Astrocyte (in vitro differentiated cells and primary cell): ENCODE data around the gene NOC2L. TPM values are rescaled to one million over a fixed set of nuclear protein-coding genes. Genes with fewer than 3 reads are reported as not detected.
A peak's percentile ranks its signal among the peaks of the same experiment; 100 is the strongest.

Source experiments
- DNase-seq: peaks from one replicate; pipeline ENCODE4 v3.0.0-alpha.2; 2010; ENCODE audit warnings: low read depth
- FAIRE-seq: peaks from 2 replicates; lab custom pipeline; 2011; peaks lifted over from hg19 to GRCh38; lab: Jason Lieb, UNC
- H2AFZ ChIP-seq: 2 replicates; pipeline ENCODE4 v1.6.0; 2012; ENCODE audit warnings: low read depth, low read length, inconsistent platforms
- H3K27ac ChIP-seq: 2 replicates; pipeline ENCODE4 v1.5.1; 2011; ENCODE audit warnings: low read depth, low read length, inconsistent platforms
- H3K27me3 ChIP-seq: 2 replicates; pipeline ENCODE4 v1.6.0; 2011; ENCODE audit warnings: low read length, inconsistent platforms; ENCODE audit not compliant: insufficient read depth
- H3K36me3 ChIP-seq: 2 replicates; pipeline ENCODE4 v1.5.1; 2011; ENCODE audit warnings: low read length, inconsistent platforms; ENCODE audit not compliant: insufficient read depth
- H3K4me1 ChIP-seq: 2 replicates; pipeline ENCODE4 v1.5.1; 2011; ENCODE audit warnings: low read length, inconsistent platforms; ENCODE audit not compliant: insufficient read depth
- H3K4me2 ChIP-seq: 2 replicates; pipeline ENCODE4 v1.6.0; 2012; ENCODE audit warnings: low read length, inconsistent platforms
- H3K4me3 ChIP-seq: 2 replicates; pipeline ENCODE4 v1.5.1; 2011; ENCODE audit warnings: low read depth, mild to moderate bottlenecking, low read length, inconsistent platforms; ENCODE audit not compliant: insufficient read depth
- H3K79me2 ChIP-seq: 2 replicates; pipeline ENCODE4 v1.6.0; 2012; ENCODE audit warnings: mild to moderate bottlenecking, low read length, inconsistent platforms; ENCODE audit not compliant: insufficient read depth
- H3K9ac ChIP-seq: 2 replicates; pipeline ENCODE4 v1.6.0; 2012; ENCODE audit warnings: mild to moderate bottlenecking, low read length, inconsistent platforms
- H3K9me3 ChIP-seq: 2 replicates; pipeline ENCODE4 v1.5.1; 2012; ENCODE audit warnings: low read depth, mild to moderate bottlenecking, low read length, inconsistent platforms; ENCODE audit not compliant: insufficient read depth
- H4K20me1 ChIP-seq: 2 replicates; pipeline ENCODE4 v1.6.0; 2012; ENCODE audit warnings: low read length, inconsistent platforms; ENCODE audit not compliant: insufficient read depth
- H3K27ac Mint-ChIP-seq: one replicate; pipeline ENCODE4 v1.8.0; 2021; ENCODE audit warnings: mild to moderate bottlenecking, mixed read lengths; ENCODE audit not compliant: unreplicated experiment
- H3K27me3 Mint-ChIP-seq: one replicate; pipeline ENCODE4 v1.8.0; 2021; ENCODE audit warnings: low read depth, mixed read lengths; ENCODE audit not compliant: unreplicated experiment
- H3K36me3 Mint-ChIP-seq: one replicate; pipeline ENCODE4 v1.8.0; 2021; ENCODE audit warnings: low read depth, mixed read lengths; ENCODE audit not compliant: unreplicated experiment
- H3K4me1 Mint-ChIP-seq: one replicate; pipeline ENCODE4 v1.8.0; 2021; ENCODE audit warnings: low read depth, mixed read lengths; ENCODE audit not compliant: unreplicated experiment
- H3K4me3 Mint-ChIP-seq: one replicate; pipeline ENCODE4 v1.8.0; 2021; ENCODE audit warnings: mild to moderate bottlenecking, moderate library complexity, mixed read lengths; ENCODE audit not compliant: unreplicated experiment
- H3K9me3 Mint-ChIP-seq: one replicate; pipeline ENCODE4 v1.8.0; 2021; ENCODE audit warnings: mild to moderate bottlenecking, mixed read lengths; ENCODE audit not compliant: unreplicated experiment
- CTCF ChIP-seq: IDR thresholded peaks from 2 replicates; pipeline ENCODE4 v1.5.1; 2011; ENCODE audit warnings: low read depth, mild to moderate bottlenecking, inconsistent platforms, low read length, moderate library complexity; ENCODE audit not compliant: insufficient read depth
- EZH2 ChIP-seq: IDR thresholded peaks from 2 replicates; pipeline ENCODE4 v1.6.1; 2012; ENCODE audit warnings: mild to moderate bottlenecking, low read length, inconsistent platforms; ENCODE audit not compliant: insufficient read depth
- total RNA-seq: library from RNA; stranded (reverse); gene quantifications from 2 replicates; pipeline ENCODE4 v1.2.1, GENCODE V29; 2021

NOC2L gene
- total RNA-seq, 1 donor from 2014 or later: 91.4 TPM

DNA sequence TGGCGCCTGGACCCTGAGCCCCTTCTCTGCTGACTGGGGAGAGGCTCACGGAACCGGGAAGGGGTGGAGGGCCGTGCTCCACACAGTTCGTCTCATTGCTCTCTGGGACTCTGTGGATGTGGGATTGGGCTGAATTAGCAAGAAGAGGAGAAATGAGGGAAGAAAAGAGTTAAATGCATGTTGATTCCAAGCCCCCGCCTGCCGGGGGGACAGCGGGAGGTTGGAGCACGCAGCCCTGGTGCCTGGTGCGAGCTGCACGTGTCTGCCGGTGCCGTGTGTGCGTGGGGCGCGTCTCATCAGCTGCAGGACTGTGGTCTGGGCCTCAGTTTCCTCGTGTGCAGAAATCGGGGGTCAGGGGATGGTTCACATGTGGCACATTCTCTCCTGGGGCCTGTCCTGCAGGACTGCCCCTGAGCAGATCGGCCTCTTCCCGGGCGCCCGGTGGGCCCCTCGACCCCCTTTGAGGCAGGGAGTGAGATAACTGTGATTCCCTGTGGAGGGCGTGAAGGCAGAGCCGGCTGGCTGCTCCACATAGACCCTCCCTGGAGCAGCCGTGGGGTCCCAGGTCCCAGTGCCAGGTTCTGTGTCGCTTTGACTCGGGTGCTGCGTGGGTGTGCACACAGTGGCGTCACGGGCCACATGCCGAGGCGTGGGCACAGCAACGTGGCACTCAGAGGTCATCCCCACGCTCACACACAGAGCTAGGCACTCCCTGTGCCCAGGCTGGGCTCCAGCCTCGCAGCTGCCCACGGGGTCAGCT lies 23.9 kb downstream of the NOC2L start:
- Histone ChIP-seq H4K20me1 (peaks cover 15% of the 10 kb centered on the region), H3K9me3 (no peaks in the 10 kb centered on the region), H3K27ac (no peak overlapping the region), H3K4me2 (peak overlapping the region; percentile 16), H3K4me3 (no peak overlapping the region), H2AFZ (no peak overlapping the region), H3K4me1 (peaks cover 15% of the 10 kb centered on the region), H3K36me3 (no peaks in the 10 kb centered on the region), H3K27me3 (peaks cover 9% of the 10 kb centered on the region), H3K79me2 (no peaks in the 10 kb centered on the region), H3K9ac (no peak overlapping the region)
- FAIRE-seq: no peak
- Mint-ChIP-seq H3K9me3 (peaks cover 2% of the 10 kb centered on the region), H3K36me3 (no peaks in the 10 kb centered on the region), H3K27ac (no peak overlapping the region), H3K27me3 (peaks cover 42% of the 10 kb centered on the region), H3K4me3 (no peak overlapping the region), H3K4me1 (peaks cover 9% of the 10 kb centered on the region)
- no peak for DNase-seq
- no peak for TF ChIP-seq CTCF
- peak; percentile 56 for TF ChIP-seq EZH2

DNA sequence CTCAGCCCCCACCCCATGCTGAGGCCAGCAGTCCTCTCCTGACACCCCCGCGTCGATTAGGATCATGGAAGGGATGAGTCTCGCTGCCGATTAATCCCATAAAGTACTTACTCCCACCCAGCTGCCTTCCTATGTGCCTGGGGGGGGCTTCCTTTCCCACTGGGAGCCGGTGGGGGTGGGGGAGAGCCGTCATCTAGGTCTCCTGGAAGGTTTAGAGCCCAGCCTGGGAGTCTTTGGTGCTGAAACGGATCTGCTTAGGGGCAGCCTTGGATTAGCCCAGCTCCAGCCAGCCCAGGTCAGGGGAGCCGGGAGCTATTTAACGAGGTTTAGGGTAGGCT lies 25.5 kb downstream of the NOC2L start:
- DNase-seq (no peak), FAIRE-seq (no peak)
- TF ChIP-seq EZH2 (no peak), CTCF (no peak)
- Mint-ChIP-seq H3K27me3 (peaks cover 50% of the 10 kb centered on the region), H3K36me3 (no peaks in the 10 kb centered on the region), H3K4me1 (peaks cover 7% of the 10 kb centered on the region), H3K9me3 (peaks cover 2% of the 10 kb centered on the region), H3K27ac (no peak overlapping the region), H3K4me3 (no peak overlapping the region)
- peaks cover 9% of the 10 kb centered on the region for H3K27me3 ChIP-seq
- H3K4me1 ChIP-seq: peaks cover 4% of the 10 kb centered on the region
- H3K9me3 ChIP-seq: no peaks in the 10 kb centered on the region
- H3K9ac ChIP-seq: no peak overlapping the region
- H3K4me2 ChIP-seq: no peak overlapping the region
- no peak overlapping the region for H3K4me3 ChIP-seq
- H3K79me2 ChIP-seq: no peaks in the 10 kb centered on the region
- H3K27ac ChIP-seq: no peak overlapping the region
- H3K36me3 ChIP-seq: no peaks in the 10 kb centered on the region
- no peak overlapping the region for H2AFZ ChIP-seq
- peaks cover 23% of the 10 kb centered on the region for H4K20me1 ChIP-seq
